ENCODE results near the gene EPC1. TPM values are rescaled to one million over a fixed set of nuclear protein-coding genes. Genes with fewer than 3 reads are reported as not detected.
"Not testable (repeated sequence)": the region's sequence is repeated elsewhere in the genome, so short reads cannot be mapped to it uniquely, and the experiment has no call there.

EPC1 gene
- total and polyA plus RNA-seq, 5 donors from 2014 or later, result 46.6 to 218 (median 62.2) TPM

- peak overlapping the region; percentile 16 to 97 (median 75) for H3K27ac Mint-ChIP-seq
- peaks cover 0 to 4% of the 10 kb centered on the region in 2 experiments for H3K9me3 ChIP-seq (ENCODE audit: control insufficient read depth in 2 of 2, low read length in 2 of 2)
- peaks cover 70% of the 10 kb centered on the region for H3K4me1 ChIP-seq (ENCODE audit: control insufficient read depth, insufficient read depth, low read length, poor library complexity, severe bottlenecking)
- H3K36me3 ChIP-seq (ENCODE audit: control insufficient read depth, insufficient read depth, low read length), result peaks cover 14% of the 10 kb centered on the region
- no peaks in the 10 kb centered on the region for H3K27me3 Mint-ChIP-seq
- peak overlapping the region; percentile 63 to 73 (median 68) for H3K4me3 Mint-ChIP-seq
- H3K9me3 Mint-ChIP-seq, result peaks cover 0 to 8% (median 4%) of the 10 kb centered on the region in 7 donors
- H3K27ac ChIP-seq (ENCODE audit: insufficient read depth, low read length, poor library complexity, severe bottlenecking), result peak overlapping the region; percentile 62
- peaks cover 42 to 86% (median 64%) of the 10 kb centered on the region in 4 donors for H3K4me1 Mint-ChIP-seq
- DNase-seq, result peak in 2 of 3 donors; percentile 35 to 58
- H3K36me3 Mint-ChIP-seq, result peaks cover 17% of the 10 kb centered on the region
- peak overlapping the region; percentile 52 for H3K4me3 ChIP-seq (ENCODE audit: low read depth, low read length)
- H3K27me3 ChIP-seq (ENCODE audit: control insufficient read depth, insufficient read depth, low read length), result no peaks in the 10 kb centered on the region
- peak in 1 of 2 donors; percentile 62 for ATAC-seq (ENCODE audit: low read depth in 2 of 2)
Measured at GRCh38 chr10:32357056-32357735, 10.2 kb upstream of the EPC1 start.

DNA sequence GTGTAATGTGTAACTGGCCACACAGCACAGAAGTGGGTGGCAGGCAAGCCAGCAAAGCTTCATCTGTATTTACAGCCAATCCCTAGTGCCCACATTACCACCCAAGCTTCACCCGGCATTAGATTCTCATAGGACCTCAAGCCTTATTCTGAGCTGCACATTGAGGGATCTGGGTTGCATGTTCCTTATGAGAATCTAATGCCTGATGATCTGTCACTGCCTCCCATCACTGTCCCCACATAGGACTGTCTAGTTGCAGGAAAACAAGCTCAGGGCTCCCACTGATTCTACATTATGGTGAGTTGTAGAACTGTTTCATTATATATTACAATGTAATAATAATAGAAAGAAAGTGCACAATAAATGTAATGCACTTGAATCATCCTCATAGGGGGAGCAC, 7.7 kb upstream of the EPC1 start:
- not testable (repeated sequence) for H3K9me3 ChIP-seq (ENCODE audit: control insufficient read depth in 2 of 2, low read length in 2 of 2); H3K27me3 ChIP-seq (ENCODE audit: control insufficient read depth, insufficient read depth, low read length); DNase-seq; H3K27me3 Mint-ChIP-seq; ATAC-seq (ENCODE audit: low read depth in 2 of 2); H3K36me3 Mint-ChIP-seq; H3K9me3 Mint-ChIP-seq; H3K36me3 ChIP-seq (ENCODE audit: control insufficient read depth, insufficient read depth, low read length)
- Mint-ChIP-seq H3K4me1 (peaks cover 28 to 78% (median 58%) of the 10 kb centered on the region in 4 donors), H3K4me3 (peak overlapping the region in 3 of 4 donors; percentile 10 to 43 (median 11)), H3K27ac (peak overlapping the region in 1 of 3 donors; percentile 89)
- Histone ChIP-seq H3K4me3 (ENCODE audit: low read depth, low read length) (peak overlapping the region; percentile 73), H3K4me1 (ENCODE audit: control insufficient read depth, insufficient read depth, low read length, poor library complexity, severe bottlenecking) (peaks cover 74% of the 10 kb centered on the region), H3K27ac (ENCODE audit: insufficient read depth, low read length, poor library complexity, severe bottlenecking) (peak overlapping the region; percentile 19)

DNA sequence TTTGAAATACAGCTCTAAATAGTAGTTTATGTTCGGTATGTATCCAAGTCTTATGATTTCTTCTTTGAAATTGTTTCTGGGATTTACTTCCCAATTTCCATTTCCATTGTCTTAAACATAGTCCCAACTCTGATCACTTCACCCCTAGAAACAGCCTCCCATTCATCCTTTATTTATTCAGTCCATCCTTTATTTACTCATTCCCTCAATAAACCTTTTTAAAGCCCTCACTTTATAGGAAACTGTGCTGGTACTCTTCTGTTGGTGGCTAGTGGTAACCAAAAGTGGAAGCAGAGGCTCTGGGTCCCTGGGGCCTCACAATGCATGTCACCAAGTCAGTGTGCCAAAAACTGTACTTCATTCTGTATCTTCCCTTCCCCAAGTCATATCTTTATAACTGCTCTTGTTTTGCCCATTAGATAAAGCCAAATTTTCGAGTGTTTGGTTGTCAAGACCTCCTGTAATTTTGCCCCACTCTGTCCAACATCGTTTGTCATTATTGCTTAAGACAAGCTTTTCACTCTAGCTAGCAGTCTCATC, 3.9 kb upstream of the EPC1 start:
- Mint-ChIP-seq H3K27ac (peak overlapping the region; percentile 32 to 88 (median 79)), H3K36me3 (no peaks in the 10 kb centered on the region)

DNA sequence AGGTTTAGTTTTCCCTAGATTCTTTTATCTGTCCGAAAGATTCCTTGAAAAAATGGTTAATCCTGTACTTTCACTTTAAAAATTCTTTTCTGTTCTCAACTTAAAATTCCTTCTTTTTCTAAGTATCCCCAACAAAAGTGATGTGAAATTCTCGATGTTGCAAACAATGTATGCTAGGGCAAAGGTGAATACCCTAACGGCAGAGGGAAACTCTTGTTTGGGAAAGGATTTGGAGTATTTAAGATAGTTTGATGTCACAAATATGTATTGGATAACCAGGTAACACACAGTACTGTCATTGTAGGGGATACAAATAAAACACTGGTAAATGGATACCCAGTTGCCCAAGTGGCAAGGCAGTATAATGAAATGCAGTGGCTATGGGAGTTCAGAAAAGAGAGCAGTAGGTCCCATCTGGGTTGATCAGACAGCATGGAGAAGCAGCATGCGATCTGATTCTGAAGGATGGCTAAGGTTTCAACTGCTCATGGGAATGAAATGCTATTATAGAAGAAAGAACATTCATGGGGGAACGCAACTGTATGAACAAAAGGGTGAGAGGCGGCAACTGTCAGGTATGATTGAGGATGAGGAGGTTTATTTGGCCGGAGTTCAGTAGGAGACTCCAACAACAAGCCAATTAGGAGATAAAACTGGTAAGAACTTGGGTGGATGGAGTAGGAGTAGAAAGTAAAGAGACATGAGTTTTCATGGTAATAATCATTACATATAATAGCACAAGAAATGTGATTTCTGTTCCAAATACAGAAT, 3.2 kb upstream of the EPC1 start:
- Mint-ChIP-seq H3K27ac (peak overlapping the region in 2 of 3 donors; percentile 39 to 79), H3K36me3 (no peaks in the 10 kb centered on the region), H3K4me1 (peaks cover 27 to 71% (median 61%) of the 10 kb centered on the region in 4 donors), H3K27me3 (peaks cover 11% of the 10 kb centered on the region), H3K9me3 (peaks cover 0 to 1% (median 0%) of the 10 kb centered on the region in 7 donors), H3K4me3 (peak overlapping the region in 2 of 4 donors; percentile 16 to 99)
- Histone ChIP-seq H3K9me3 (ENCODE audit: control insufficient read depth in 2 of 2, low read length in 2 of 2) (no peaks in the 10 kb centered on the region), H3K27me3 (ENCODE audit: control insufficient read depth, insufficient read depth, low read length) (no peaks in the 10 kb centered on the region), H3K4me3 (ENCODE audit: low read depth, low read length) (peak overlapping the region; percentile 26), H3K4me1 (ENCODE audit: control insufficient read depth, insufficient read depth, low read length, poor library complexity, severe bottlenecking) (peaks cover 74% of the 10 kb centered on the region), H3K36me3 (ENCODE audit: control insufficient read depth, insufficient read depth, low read length) (no peaks in the 10 kb centered on the region), H3K27ac (ENCODE audit: insufficient read depth, low read length, poor library complexity, severe bottlenecking) (no peak overlapping the region)
- no peak for ATAC-seq (ENCODE audit: low read depth in 2 of 2)
- no peak for DNase-seq

More for the DNA sequence above, 3.9 kb upstream of the EPC1 start:
- H3K4me1 ChIP-seq (ENCODE audit: control insufficient read depth, insufficient read depth, low read length, poor library complexity, severe bottlenecking), result peaks cover 67% of the 10 kb centered on the region
- H3K36me3 ChIP-seq (ENCODE audit: control insufficient read depth, insufficient read depth, low read length), result no peaks in the 10 kb centered on the region
- H3K4me3 Mint-ChIP-seq, result peak overlapping the region in 2 of 4 donors; percentile 16 to 99
- peaks cover 7% of the 10 kb centered on the region for H3K27me3 Mint-ChIP-seq
- no peak overlapping the region for H3K27ac ChIP-seq (ENCODE audit: insufficient read depth, low read length, poor library complexity, severe bottlenecking)
- peaks cover 25 to 72% (median 57%) of the 10 kb centered on the region in 4 donors for H3K4me1 Mint-ChIP-seq
- peaks cover 0 to 1% (median 0%) of the 10 kb centered on the region in 7 donors for H3K9me3 Mint-ChIP-seq
- peak overlapping the region; percentile 4 for H3K4me3 ChIP-seq (ENCODE audit: low read depth, low read length)
- ATAC-seq (ENCODE audit: low read depth in 2 of 2), result no peak
- no peaks in the 10 kb centered on the region for H3K27me3 ChIP-seq (ENCODE audit: control insufficient read depth, insufficient read depth, low read length)
- H3K9me3 ChIP-seq (ENCODE audit: control insufficient read depth in 2 of 2, low read length in 2 of 2), result no peaks in the 10 kb centered on the region
- no peak for DNase-seq

GRCh38 chr10:32349199-32349585, 2.2 kb upstream of the EPC1 start:
- DNase-seq (no peak), ATAC-seq (ENCODE audit: low read depth in 2 of 2) (no peak)
- Mint-ChIP-seq H3K4me1 (peaks cover 30 to 71% (median 61%) of the 10 kb centered on the region in 4 donors), H3K4me3 (peak overlapping the region in 3 of 4 donors; percentile 17 to 99 (median 76)), H3K27me3 (peaks cover 11% of the 10 kb centered on the region), H3K9me3 (peaks cover 0 to 1% (median 0%) of the 10 kb centered on the region in 7 donors), H3K36me3 (peaks cover under 1% of the 10 kb centered on the region), H3K27ac (peak overlapping the region; percentile 53 to 100 (median 66))
- H3K4me1 ChIP-seq (ENCODE audit: control insufficient read depth, insufficient read depth, low read length, poor library complexity, severe bottlenecking), result peaks cover 74% of the 10 kb centered on the region
- H3K27me3 ChIP-seq (ENCODE audit: control insufficient read depth, insufficient read depth, low read length), result no peaks in the 10 kb centered on the region
- H3K36me3 ChIP-seq (ENCODE audit: control insufficient read depth, insufficient read depth, low read length), result peaks cover 2% of the 10 kb centered on the region
- no peaks in the 10 kb centered on the region for H3K9me3 ChIP-seq (ENCODE audit: control insufficient read depth in 2 of 2, low read length in 2 of 2)
- H3K4me3 ChIP-seq (ENCODE audit: low read depth, low read length), result peak overlapping the region; percentile 39
- H3K27ac ChIP-seq (ENCODE audit: insufficient read depth, low read length, poor library complexity, severe bottlenecking), result no peak overlapping the region

DNA sequence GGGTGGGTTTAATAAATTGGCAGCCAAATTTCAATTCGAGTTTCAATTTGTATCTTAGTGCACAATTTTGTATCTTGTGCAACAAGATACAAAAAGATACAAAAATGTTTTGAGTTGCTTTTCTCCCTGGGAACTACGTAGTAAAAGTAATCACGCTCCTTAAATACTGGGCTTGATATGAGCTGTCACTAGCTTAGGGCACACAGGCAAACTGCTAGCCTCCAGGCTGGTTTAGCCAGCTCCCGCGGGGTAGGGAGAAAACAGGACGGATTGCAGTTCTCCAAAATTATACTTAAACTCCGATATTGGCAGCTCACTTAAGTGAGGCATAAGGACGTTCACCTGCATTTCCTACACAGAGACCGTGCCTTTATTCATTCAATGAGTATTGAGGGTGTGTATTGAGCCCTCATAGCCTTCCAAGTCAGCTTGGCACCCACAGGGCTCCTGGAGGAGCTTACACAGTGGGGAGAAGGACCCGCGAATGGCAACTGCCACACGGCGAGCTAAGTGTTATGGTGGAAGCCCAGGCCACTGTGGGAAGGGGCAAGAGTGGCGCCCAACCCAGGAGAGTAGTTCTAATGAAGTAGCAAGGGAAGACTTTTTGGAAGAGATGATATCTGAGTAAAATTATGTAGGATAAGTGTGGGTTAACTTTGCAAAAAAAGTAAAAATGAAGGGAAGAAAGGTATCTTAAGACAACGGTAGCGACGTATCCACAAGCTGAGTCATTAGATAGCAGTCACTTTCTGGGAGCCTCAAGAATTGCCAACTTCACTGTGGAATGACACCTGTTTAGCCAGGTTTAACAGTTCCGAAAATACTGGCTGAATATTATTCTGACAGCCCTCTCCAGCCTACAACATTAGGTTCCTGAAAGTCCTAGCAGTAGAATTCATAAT, 1.6 kb upstream of the EPC1 start:
- H3K9me3 ChIP-seq (ENCODE audit: control insufficient read depth in 2 of 2, low read length in 2 of 2), result no peaks in the 10 kb centered on the region
- peaks cover 0 to 1% (median 0%) of the 10 kb centered on the region in 7 donors for H3K9me3 Mint-ChIP-seq
- H3K27me3 Mint-ChIP-seq, result peaks cover 11% of the 10 kb centered on the region
- ATAC-seq (ENCODE audit: low read depth in 2 of 2) (no peak), DNase-seq (no peak)
- H3K36me3 Mint-ChIP-seq, result peaks cover 5% of the 10 kb centered on the region
- H3K4me3 Mint-ChIP-seq, result peak overlapping the region; percentile 76 to 99 (median 86)
- peaks cover 8% of the 10 kb centered on the region for H3K36me3 ChIP-seq (ENCODE audit: control insufficient read depth, insufficient read depth, low read length)
- peaks cover 26 to 71% (median 63%) of the 10 kb centered on the region in 4 donors for H3K4me1 Mint-ChIP-seq
- peak overlapping the region; percentile 56 to 100 (median 66) for H3K27ac Mint-ChIP-seq
- no peaks in the 10 kb centered on the region for H3K27me3 ChIP-seq (ENCODE audit: control insufficient read depth, insufficient read depth, low read length)
- H3K4me3 ChIP-seq (ENCODE audit: low read depth, low read length), result peak overlapping the region; percentile 86
- H3K27ac ChIP-seq (ENCODE audit: insufficient read depth, low read length, poor library complexity, severe bottlenecking), result no peak overlapping the region
- peaks cover 74% of the 10 kb centered on the region for H3K4me1 ChIP-seq (ENCODE audit: control insufficient read depth, insufficient read depth, low read length, poor library complexity, severe bottlenecking)

All from CD4-positive, CD25-positive, alpha-beta regulatory T cell (primary cell).